ENCODE data around the gene DDX20. TPM values are rescaled to one million over a fixed set of nuclear protein-coding genes. Genes with fewer than 3 reads are reported as not detected.

The DDX20 gene
- total RNA-seq, 1 donor from 2014 or later = 21.5 TPM

- no peak for ATAC-seq (ENCODE audit: low read depth)
- Mint-ChIP-seq H3K4me3 (no peak overlapping the region), H3K9me3 (no peaks in the 10 kb centered on the region), H3K27me3 (peaks cover 2% of the 10 kb centered on the region), H3K4me1 (peaks cover 12% of the 10 kb centered on the region), H3K36me3 (ENCODE audit: low read depth) (no peaks in the 10 kb centered on the region), H3K27ac (no peak overlapping the region)
- ChIA-PET CTCF (interaction anchor here (1.3 kb wide), 1 partner anchor 25 kb away, joined by 3 read pairs; no protein-coding TSS in a partner anchor), POLR2A (no interaction called here)
- no peak for TF ChIP-seq CTCF (IDR thresholded peaks at IDR 0.05)
- intact Hi-C loops (cut with micrococcal nuclease) = no loop called here
- no peak for DNase-seq
Measured at GRCh38 chr1:111814642-111815041, 58.9 kb downstream of the DDX20 start.

Other genes with a start within 250 kb of the DDX20 start
- gene RAP1A, start 136.1 kb upstream of the DDX20 start, total RNA-seq = 92.4 and 93.8 TPM in 2 replicates
- gene INKA2, start 16.5 kb upstream of the DDX20 start, total RNA-seq = 1.3 and 2.1 TPM in 2 replicates
- gene KCND3, start 233.8 kb downstream of the DDX20 start, total RNA-seq = 0.04 and 0.10 TPM in 2 replicates

All from activated B cell treated with CpG ODN at 0.5 μM for 24 hours (primary cell).